PC-9 (cell line): ENCODE measurements around the gene LIN9. TPM values are rescaled to one million over a fixed set of nuclear protein-coding genes. Genes with fewer than 3 reads are reported as not detected.

Source experiments
- BruUV-seq: library from RNA; stranded (reverse); fragments of 400-500 nt; replicated peaks from 2 replicates; lab custom pipeline; 2021; lab: Mats Ljungman, UMichigan
- CTCF ChIA-PET: fragments of 300-600 bp; sonication (Branson Sonifier 250); formaldehyde crosslinking; loops from one replicate; lab custom pipeline; 2022; ENCODE audit warnings: antibody characterized with exemption; lab: Charles Lee
- POLR2A ChIA-PET: fragments of 300-600 bp; sonication (Branson Sonifier 250); formaldehyde crosslinking; loops from one replicate; lab custom pipeline; 2022; ENCODE audit warnings: antibody characterized with exemption; ENCODE audit not compliant: unreplicated experiment; lab: Charles Lee
- DNase-seq, 2 experiments: peaks; one replicate each; pipeline versions ENCODE4 v3.0.0 to v3.0.0-alpha.2; 2015 to 2022; ENCODE audit warnings: mixed read lengths in 1 of 2
- H2AFZ ChIP-seq: fragments of 200-600 bp; sonication (generic); 2 replicates; pipeline ENCODE4 v1.8.1; 2017; ENCODE audit warnings: antibody characterized with exemption
- H3F3A ChIP-seq: fragments of 200-600 bp; sonication (generic); 2 replicates; pipeline ENCODE4 v1.8.1; 2017; ENCODE audit warnings: antibody characterized with exemption, mild to moderate bottlenecking, low read depth; ENCODE audit not compliant: insufficient read depth
- H3K27ac ChIP-seq: fragments of 200-600 bp; sonication (generic); 2 replicates; pipeline ENCODE4 v1.6.1; 2016; ENCODE audit warnings: mixed run types
- H3K27me3 ChIP-seq: fragments of 200-600 bp; sonication (generic); 2 replicates; pipeline ENCODE4 v1.6.1; 2016; ENCODE audit warnings: low read depth, mixed run types; ENCODE audit not compliant: insufficient read depth
- H3K36me3 ChIP-seq: fragments of 200-600 bp; sonication (generic); 2 replicates; pipeline ENCODE4 v1.6.1; 2016; ENCODE audit warnings: low read depth, mixed run types
- H3K4me1 ChIP-seq: fragments of 200-600 bp; sonication (generic); replicated peaks from 2 replicates; pipeline ENCODE4 v1.6.1; 2016; ENCODE audit warnings: mixed run types; ENCODE audit not compliant: insufficient read depth
- H3K4me2 ChIP-seq: fragments of 200-600 bp; sonication (generic); 2 replicates; pipeline ENCODE4 v1.6.1; 2017; ENCODE audit warnings: mixed run types
- H3K4me3 ChIP-seq: fragments of 200-600 bp; sonication (generic); 2 replicates; pipeline ENCODE4 v1.6.1; 2016; ENCODE audit warnings: mixed run types
- H3K79me2 ChIP-seq: fragments of 200-600 bp; sonication (generic); 2 replicates; pipeline ENCODE4 v1.6.1; 2017; ENCODE audit warnings: low read depth, mixed run types
- H3K9me2 ChIP-seq: fragments of 200-600 bp; sonication (generic); 2 replicates; pipeline ENCODE4 v1.8.1; 2017; ENCODE audit warnings: mild to moderate bottlenecking; ENCODE audit not compliant: insufficient read depth
- H3K9me3 ChIP-seq: fragments of 200-600 bp; sonication (generic); 2 replicates; pipeline ENCODE4 v1.8.1; 2016; ENCODE audit warnings: low read depth; ENCODE audit not compliant: insufficient read depth
- H4K20me1 ChIP-seq: fragments of 200-600 bp; sonication (generic); 2 replicates; pipeline ENCODE4 v1.8.1; 2017; ENCODE audit not compliant: insufficient read depth
- EZH2 ChIP-seq: fragments of 200-600 bp; sonication (generic); IDR thresholded peaks from 2 replicates; pipeline ENCODE4 v1.8.0; 2017; ENCODE audit warnings: antibody characterized with exemption, low read depth
- intact Hi-C: fragments of 100-400 bp; cut with micrococcal nuclease; formaldehyde crosslinking; loops from one replicate; pipeline ENCODE4 v1.10.0; 2022; ENCODE audit not compliant: unreplicated experiment
- total RNA-seq: library from RNA; stranded (reverse); gene quantifications from 2 replicates; pipeline ENCODE4 v1.2.3, GENCODE V29; 2021
- TF ChIP-seq, protein P1 (sequence below): fragments of 200-600 bp; sonication (generic); conservative IDR thresholded peaks from 2 replicates; pipeline ENCODE4 v1.6.1; 2017; ENCODE audit warnings: mixed run types, antibody characterized with exemption, mild to moderate bottlenecking, moderate library complexity

LIN9 gene
- total RNA-seq, 1 experiment from 2014 or later, result 12.1 TPM

DNA sequence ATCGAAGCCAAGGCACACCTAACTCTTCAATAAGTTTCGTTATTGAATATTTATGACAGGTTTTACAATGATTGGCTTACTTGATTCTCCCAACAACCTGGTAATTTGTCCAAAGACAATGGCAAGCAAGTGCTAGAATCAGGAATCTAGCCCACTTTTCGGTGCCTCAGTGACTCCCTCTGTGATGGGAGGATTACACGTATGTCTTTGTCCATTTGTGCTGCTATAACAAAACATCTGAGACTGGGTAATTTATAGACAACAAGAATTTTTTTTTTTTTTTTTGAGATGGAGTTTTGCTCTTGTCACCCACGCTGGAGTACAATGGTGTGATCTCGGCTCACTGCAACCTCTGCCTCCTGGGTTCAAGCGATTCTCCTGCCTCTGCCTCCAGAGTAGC lies 2.4 kb upstream of the LIN9 start:
- intact Hi-C loops, result loop anchor here (5.0 kb wide), 1 partner anchor 849 kb away; no protein-coding TSS in a partner anchor
- TF ChIP-seq, protein P1, sequence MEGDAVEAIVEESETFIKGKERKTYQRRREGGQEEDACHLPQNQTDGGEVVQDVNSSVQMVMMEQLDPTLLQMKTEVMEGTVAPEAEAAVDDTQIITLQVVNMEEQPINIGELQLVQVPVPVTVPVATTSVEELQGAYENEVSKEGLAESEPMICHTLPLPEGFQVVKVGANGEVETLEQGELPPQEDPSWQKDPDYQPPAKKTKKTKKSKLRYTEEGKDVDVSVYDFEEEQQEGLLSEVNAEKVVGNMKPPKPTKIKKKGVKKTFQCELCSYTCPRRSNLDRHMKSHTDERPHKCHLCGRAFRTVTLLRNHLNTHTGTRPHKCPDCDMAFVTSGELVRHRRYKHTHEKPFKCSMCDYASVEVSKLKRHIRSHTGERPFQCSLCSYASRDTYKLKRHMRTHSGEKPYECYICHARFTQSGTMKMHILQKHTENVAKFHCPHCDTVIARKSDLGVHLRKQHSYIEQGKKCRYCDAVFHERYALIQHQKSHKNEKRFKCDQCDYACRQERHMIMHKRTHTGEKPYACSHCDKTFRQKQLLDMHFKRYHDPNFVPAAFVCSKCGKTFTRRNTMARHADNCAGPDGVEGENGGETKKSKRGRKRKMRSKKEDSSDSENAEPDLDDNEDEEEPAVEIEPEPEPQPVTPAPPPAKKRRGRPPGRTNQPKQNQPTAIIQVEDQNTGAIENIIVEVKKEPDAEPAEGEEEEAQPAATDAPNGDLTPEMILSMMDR, result no peak
- TF ChIP-seq EZH2, result no peak
- H3K4me2 ChIP-seq, result no peak overlapping the region
- CTCF ChIA-PET, result no interaction called here
- H3F3A ChIP-seq, result no peaks in the 10 kb centered on the region; the same call in 1 of the 2 replicates
- no TSS peak for BruUV-seq
- H3K4me1 ChIP-seq, result peaks cover 24% of the 10 kb centered on the region
- H4K20me1 ChIP-seq, result no peaks in the 10 kb centered on the region
- H3K36me3 ChIP-seq, result no peaks in the 10 kb centered on the region
- no peaks in the 10 kb centered on the region for H3K9me3 ChIP-seq
- DNase-seq, result no peak
- peaks cover 26% of the 10 kb centered on the region for H3K79me2 ChIP-seq
- POLR2A ChIA-PET, result no interaction called here
- no peaks in the 10 kb centered on the region for H3K9me2 ChIP-seq
- H3K27ac ChIP-seq, result no peak overlapping the region
- no peaks in the 10 kb centered on the region for H3K27me3 ChIP-seq
- no peak overlapping the region for H2AFZ ChIP-seq
- H3K4me3 ChIP-seq, result no peak overlapping the region

- peak; percentile 27 to 47 for DNase-seq
- H3K9me3 ChIP-seq, result no peaks in the 10 kb centered on the region
Measured at GRCh38 chr1:226310637-226311195, 1.8 kb upstream of the LIN9 start.

DNA sequence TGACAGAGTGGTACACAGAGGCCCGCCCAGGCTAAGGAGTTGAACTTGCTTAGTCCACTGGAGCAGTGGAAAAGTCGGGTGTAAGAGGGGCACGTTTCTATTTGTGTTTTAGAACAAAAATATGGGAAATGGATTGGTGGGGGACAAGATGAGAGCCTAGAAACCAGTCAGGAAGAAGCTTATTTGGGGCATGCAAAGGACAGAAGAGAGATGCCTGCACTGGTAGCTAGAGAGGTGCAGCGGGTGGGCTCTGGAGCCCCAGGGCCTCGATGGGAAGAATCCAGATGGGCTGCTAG lies 1.2 kb upstream of the LIN9 start:
- Histone ChIP-seq H3F3A (no peaks in the 10 kb centered on the region; the same call in 1 of the 2 replicates), H4K20me1 (no peaks in the 10 kb centered on the region), H3K4me1 (peaks cover 24% of the 10 kb centered on the region), H2AFZ (no peak overlapping the region), H3K4me3 (peak overlapping the region; percentile 99; the same call in 1 of the 2 replicates), H3K9me3 (no peaks in the 10 kb centered on the region), H3K27me3 (no peaks in the 10 kb centered on the region), H3K36me3 (no peaks in the 10 kb centered on the region), H3K4me2 (peak overlapping the region; percentile 90), H3K27ac (no peak overlapping the region), H3K9me2 (no peaks in the 10 kb centered on the region), H3K79me2 (peaks cover 35% of the 10 kb centered on the region)
- no peak for DNase-seq
- no TSS peak for BruUV-seq
- POLR2A ChIA-PET, result interaction anchor here (0.7 kb wide), 1 partner anchor 15 kb away, joined by 6 read pairs; no protein-coding TSS in a partner anchor
- intact Hi-C loops, result loop anchor here (5.0 kb wide), 1 partner anchor 848 kb away; no protein-coding TSS in a partner anchor
- CTCF ChIA-PET, result interaction anchor here (1.1 to 1.2 kb wide), 2 partner anchors 11 to 23 kb away, joined by 6 to 7 read pairs; no protein-coding TSS in a partner anchor
- TF ChIP-seq EZH2, result no peak
- TF ChIP-seq, protein P1, result no peak

More at GRCh38 chr1:226310637-226311195, 1.8 kb upstream of the LIN9 start:
- H3K9me2 ChIP-seq, result no peaks in the 10 kb centered on the region
- intact Hi-C loops, result loop anchor here (5.0 kb wide), 1 partner anchor 848 kb away; no protein-coding TSS in a partner anchor
- peaks cover 24% of the 10 kb centered on the region for H3K4me1 ChIP-seq
- H3K27me3 ChIP-seq, result no peaks in the 10 kb centered on the region
- H3K79me2 ChIP-seq, result peaks cover 30% of the 10 kb centered on the region
- H3F3A ChIP-seq, result no peaks in the 10 kb centered on the region; the same call in 1 of the 2 replicates
- BruUV-seq, result no TSS peak
- TF ChIP-seq EZH2, result no peak
- TF ChIP-seq, protein P1, result no peak
- H4K20me1 ChIP-seq, result no peaks in the 10 kb centered on the region
- H3K4me2 ChIP-seq, result peak overlapping the region; percentile 9; the same call in 1 of the 2 replicates
- H3K36me3 ChIP-seq, result no peaks in the 10 kb centered on the region
- CTCF ChIA-PET, result interaction anchor here (0.6 to 1.2 kb wide), 4 partner anchors 10 to 109 kb away, joined by 3 to 7 read pairs (median 5); no protein-coding TSS in a partner anchor
- POLR2A ChIA-PET, result no interaction called here
- H2AFZ ChIP-seq, result no peak overlapping the region
- H3K4me3 ChIP-seq, result no peak overlapping the region
- no peak overlapping the region for H3K27ac ChIP-seq
